ENCODE data around the gene KRT86.

DNA sequence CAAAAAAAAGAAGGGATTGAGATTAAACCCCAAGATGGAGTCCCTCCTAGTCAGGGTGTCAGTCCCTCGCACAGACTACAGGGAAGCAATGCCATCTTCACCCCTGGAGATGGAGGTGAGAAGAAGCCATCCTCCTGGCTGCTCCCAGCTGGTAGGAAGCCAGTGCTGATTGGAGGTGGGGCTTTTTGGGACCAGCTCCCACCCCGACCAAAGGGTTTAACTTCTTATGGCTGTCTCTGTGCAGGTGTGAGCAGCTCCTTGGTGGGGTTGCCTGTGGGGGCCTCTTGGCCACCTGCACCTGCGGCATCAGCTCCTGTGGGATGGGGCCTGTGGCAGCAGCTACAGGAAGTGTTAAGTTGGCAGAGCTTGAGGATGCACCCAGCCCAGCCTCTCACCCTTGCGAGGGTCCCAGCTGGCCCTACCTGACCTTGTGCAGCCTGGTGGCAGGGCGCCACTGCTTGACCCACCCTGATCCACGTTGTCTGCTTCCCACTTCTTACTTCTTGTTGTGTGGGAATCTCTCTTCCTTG lies 3.8 kb upstream of the KRT86 start:
- TF ChIP-seq, protein P1, sequence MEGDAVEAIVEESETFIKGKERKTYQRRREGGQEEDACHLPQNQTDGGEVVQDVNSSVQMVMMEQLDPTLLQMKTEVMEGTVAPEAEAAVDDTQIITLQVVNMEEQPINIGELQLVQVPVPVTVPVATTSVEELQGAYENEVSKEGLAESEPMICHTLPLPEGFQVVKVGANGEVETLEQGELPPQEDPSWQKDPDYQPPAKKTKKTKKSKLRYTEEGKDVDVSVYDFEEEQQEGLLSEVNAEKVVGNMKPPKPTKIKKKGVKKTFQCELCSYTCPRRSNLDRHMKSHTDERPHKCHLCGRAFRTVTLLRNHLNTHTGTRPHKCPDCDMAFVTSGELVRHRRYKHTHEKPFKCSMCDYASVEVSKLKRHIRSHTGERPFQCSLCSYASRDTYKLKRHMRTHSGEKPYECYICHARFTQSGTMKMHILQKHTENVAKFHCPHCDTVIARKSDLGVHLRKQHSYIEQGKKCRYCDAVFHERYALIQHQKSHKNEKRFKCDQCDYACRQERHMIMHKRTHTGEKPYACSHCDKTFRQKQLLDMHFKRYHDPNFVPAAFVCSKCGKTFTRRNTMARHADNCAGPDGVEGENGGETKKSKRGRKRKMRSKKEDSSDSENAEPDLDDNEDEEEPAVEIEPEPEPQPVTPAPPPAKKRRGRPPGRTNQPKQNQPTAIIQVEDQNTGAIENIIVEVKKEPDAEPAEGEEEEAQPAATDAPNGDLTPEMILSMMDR (IDR thresholded peaks at IDR 0.05; ENCODE audit: insufficient read depth, low read length, poor library complexity, severe bottlenecking) = no peak
- TF ChIP-seq EZH2phosphoT487 (conservative IDR thresholded peaks at IDR 0.05; ENCODE audit: low read length) = no peak

Measured in SU-DHL-6 (cell line).